BJ (cell line): ENCODE measurements around the gene CDC42BPB. TPM values are rescaled to one million over a fixed set of nuclear protein-coding genes. Genes with fewer than 3 reads are reported as not detected.

ENCODE experiments used
- CTCF ChIA-PET: fragments of 350-600 bp; formaldehyde crosslinking; extraction: SDS; loops from one replicate; lab custom pipeline; 2021; ENCODE audit warnings: antibody characterized with exemption, inconsistent platforms; lab: Yijun Ruan, JAX
- POLR2A ChIA-PET: fragments of 300-600 bp; sonication (Branson Sonifier 250); formaldehyde crosslinking; extraction: SDS; loops from one replicate; lab custom pipeline; 2021; ENCODE audit warnings: antibody characterized with exemption; lab: Charles Lee
- DNase-seq: peaks from one replicate; pipeline ENCODE4 v3.0.0-alpha.2; 2011; ENCODE audit warnings: low read depth
- H3K27me3 ChIP-seq: 2 replicates; pipeline ENCODE4 v1.6.0; 2011; ENCODE audit warnings: low read length; ENCODE audit not compliant: control insufficient read depth, insufficient read depth
- H3K36me3 ChIP-seq: 2 replicates; pipeline ENCODE4 v1.5.1; 2011; ENCODE audit warnings: low read length; ENCODE audit not compliant: control insufficient read depth, insufficient read depth
- H3K4me3 ChIP-seq: 2 replicates; pipeline ENCODE4 v1.5.1; 2011; ENCODE audit warnings: low read depth, mild to moderate bottlenecking, control low read depth, low read length
- CTCF ChIP-seq: IDR thresholded peaks from 2 replicates; pipeline ENCODE4 v1.5.1; 2011; ENCODE audit warnings: low read depth, mild to moderate bottlenecking, control low read depth, inconsistent platforms, low read length, moderate library complexity; ENCODE audit not compliant: insufficient read depth
- polyA plus RNA-seq: library from polyadenylated mRNA; depleted of rRNA; stranded (reverse); fragments of >200 nt; gene quantifications from 2 replicates; pipeline ENCODE4 v1.2.3, GENCODE V29; 2011

CDC42BPB gene
- polyA plus RNA-seq, 1 experiment, result 66.5 TPM

GRCh38 chr14:102917056-102917385 is 140.3 kb downstream of the CDC42BPB start:
- Histone ChIP-seq H3K4me3 (no peak overlapping the region), H3K27me3 (no peaks in the 10 kb centered on the region), H3K36me3 (no peaks in the 10 kb centered on the region)
- no peak for TF ChIP-seq CTCF
- ChIA-PET POLR2A (no interaction called here), CTCF (interaction anchor here (0.7 to 4.5 kb wide), 5 partner anchors 142 to 392 kb away, joined by 3 to 33 read pairs (median 6); no protein-coding TSS in a partner anchor)
- no peak for DNase-seq

- no peak overlapping the region for H3K4me3 ChIP-seq
- ChIA-PET POLR2A (no interaction called here), CTCF (interaction anchor here (0.6 to 4.5 kb wide), 5 partner anchors 142 to 394 kb away, joined by 3 to 33 read pairs (median 6); no protein-coding TSS in a partner anchor)
- no peaks in the 10 kb centered on the region for H3K27me3 ChIP-seq
- H3K36me3 ChIP-seq, result no peaks in the 10 kb centered on the region; the same call in 1 of the 2 replicates
- no peak for TF ChIP-seq CTCF
- no peak for DNase-seq
Observed at GRCh38 chr14:102916347-102917055, 140.8 kb downstream of the CDC42BPB start.

GRCh38 chr14:102915292-102916110 is 141.8 kb downstream of the CDC42BPB start:
- no peaks in the 10 kb centered on the region for H3K27me3 ChIP-seq
- ChIA-PET POLR2A (no interaction called here), CTCF (interaction anchor here (0.7 to 4.5 kb wide), 4 partner anchors 11 to 392 kb away, joined by 3 to 33 read pairs (median 3); no protein-coding TSS in a partner anchor)
- no peak for TF ChIP-seq CTCF
- no peaks in the 10 kb centered on the region; the same call in 1 of the 2 replicates for H3K36me3 ChIP-seq
- no peak overlapping the region for H3K4me3 ChIP-seq
- no peak for DNase-seq

- no peak for TF ChIP-seq CTCF
- no peak overlapping the region for H3K4me3 ChIP-seq
- ChIA-PET CTCF (interaction anchor here (1.7 to 4.5 kb wide), 2 partner anchors 140 to 391 kb away, joined by 3 to 33 read pairs; no protein-coding TSS in a partner anchor), POLR2A (no interaction called here)
- H3K36me3 ChIP-seq, result no peaks in the 10 kb centered on the region; the same call in 1 of the 2 replicates
- no peak for DNase-seq
- no peaks in the 10 kb centered on the region for H3K27me3 ChIP-seq
Observed at GRCh38 chr14:102914474-102915291, 142.7 kb downstream of the CDC42BPB start.
